ENCODE measurements around the gene ADH1C.

The ADH1C gene

DNA sequence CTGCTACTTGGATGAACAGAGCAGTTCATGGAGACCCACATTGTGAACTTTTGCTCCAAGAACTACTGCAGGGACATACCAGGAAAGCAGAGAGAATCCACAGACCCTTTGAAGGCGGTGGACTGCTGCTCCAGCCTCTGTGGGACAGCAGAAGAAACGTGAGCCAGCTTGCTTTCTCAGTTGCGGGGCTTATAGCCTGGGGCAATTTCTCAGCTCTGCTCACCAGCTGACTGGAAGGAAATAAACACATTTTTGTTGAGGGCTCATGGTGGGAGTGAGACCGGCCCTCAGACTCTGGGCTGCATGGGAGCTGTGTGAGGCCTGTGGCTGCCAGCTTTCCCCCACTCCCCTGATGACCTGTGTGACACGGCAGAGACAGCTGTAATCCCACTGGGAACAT lies 59.2 kb downstream of the ADH1C start:
- DNase-seq: no peak

DNA sequence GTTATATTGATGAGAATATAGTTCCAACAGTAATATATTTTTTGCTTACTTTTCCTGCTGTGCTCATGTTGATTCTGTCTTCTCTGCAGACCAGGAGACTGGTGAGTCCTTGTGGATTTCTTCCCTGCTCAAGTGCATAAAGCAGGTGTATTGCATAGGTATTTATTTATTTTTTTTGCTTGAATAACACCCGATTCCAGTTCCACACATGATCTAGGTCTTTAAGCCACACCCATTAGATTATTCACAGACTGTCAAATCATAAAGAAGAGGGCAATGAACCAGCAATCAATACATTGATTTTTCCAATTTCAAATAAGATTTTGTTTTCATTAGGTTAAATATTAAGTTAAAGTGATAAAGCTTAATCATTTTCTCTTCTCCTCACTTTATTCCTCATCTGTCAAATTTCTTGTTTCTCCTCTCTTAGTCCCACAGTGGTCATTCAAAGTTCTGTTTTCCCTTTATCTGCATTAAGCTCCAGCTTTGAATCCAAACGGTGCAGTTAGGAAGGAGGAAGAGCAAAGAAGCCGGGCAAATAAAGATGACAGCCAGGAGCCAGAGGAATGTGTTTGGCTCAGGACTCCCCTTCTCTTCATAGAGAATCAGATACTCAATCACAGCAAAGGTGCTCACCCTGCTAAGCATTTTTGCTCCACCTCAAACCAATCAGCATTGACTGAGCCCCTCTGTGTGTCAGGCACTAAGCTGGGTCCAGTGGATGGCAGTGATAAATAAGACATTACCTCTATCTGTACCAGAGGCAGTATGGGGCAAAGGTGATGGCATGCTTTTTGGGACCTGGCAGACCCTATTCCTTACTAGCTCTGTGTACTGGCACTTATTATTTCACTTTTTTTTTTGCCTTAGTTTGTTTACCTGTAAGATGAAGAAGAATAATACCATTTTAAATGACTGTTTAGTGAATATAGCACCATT lies 61.4 kb downstream of the ADH1C start, which contains the start of gene ADH1A:
ADH1A (minus strand) TSS at position 138 of the 939 bp plus-strand sequence; CDS start at position 67, 71 bp downstream.
- no peak for DNase-seq
